ENCODE data around the gene PLEKHA7. TPM values are rescaled to one million over a fixed set of nuclear protein-coding genes. Genes with fewer than 3 reads are reported as not detected.

PLEKHA7 gene
- total and polyA plus RNA-seq, 2 of the 13 experiments (the other 11 are each of a cell fraction or from before 2014, with no cell fraction given) = 17.5 to 18.7 TPM

GRCh38 chr11:16926883-16927626 is 87.2 kb downstream of the PLEKHA7 start:
- Histone ChIP-seq H3K27me3 (ENCODE audit: control insufficient read depth in 1 of 2, insufficient read depth in 2 of 2, low read length in 2 of 2) (no peaks in the 10 kb centered on the region), H3K36me3 (replicated peaks in 1 of 2; ENCODE audit: control insufficient read depth in 1 of 2, insufficient read depth in 2 of 2, low read length in 2 of 2) (no peaks in the 10 kb centered on the region), H3K4me2 (ENCODE audit: low read depth, low read length) (no peak overlapping the region), H3K4me1 (ENCODE audit: insufficient read depth, low read length) (peaks cover 25% of the 10 kb centered on the region), H3K4me3 (replicated peaks in 1 of 3; ENCODE audit: insufficient read depth in 1 of 3, low read depth in 2 of 3, low read length in 3 of 3) (no peak overlapping the region), H3K9ac (ENCODE audit: insufficient read depth, low read depth, low read length) (no peak overlapping the region), H2AFZ (ENCODE audit: low read length) (no peak overlapping the region), H3K27ac (ENCODE audit: extremely low read length, insufficient read depth, low read length) (no peak overlapping the region), H3K9me3 (ENCODE audit: low read length) (no peaks in the 10 kb centered on the region), H3K79me2 (ENCODE audit: insufficient read depth, low read length) (peaks cover 6% of the 10 kb centered on the region), H4K20me1 (ENCODE audit: insufficient read depth, low read length) (peaks cover 42% of the 10 kb centered on the region)
- WGBS (ENCODE audit: low lambda C conversion rate) = 95% methylated on average over 9 of the region's 9 CpGs
- FAIRE-seq (no peak), DNase-seq (ENCODE audit: low spot score) (no peak), ATAC-seq (no peak)
- TF ChIP-seq PAX8 (CRISPR knock-in tag; IDR thresholded peaks at IDR 0.05; ENCODE audit: borderline replicate concordance) (no peak), ZNF737 (CRISPR knock-in tag; IDR thresholded peaks at IDR 0.05; ENCODE audit: borderline replicate concordance) (no peak), ZFX (CRISPR knock-in tag; IDR thresholded peaks at IDR 0.05; ENCODE audit: low read depth) (no peak), KLF16 (CRISPR knock-in tag; IDR thresholded peaks at IDR 0.05) (no peak), ZBTB25 (CRISPR knock-in tag; IDR thresholded peaks at IDR 0.05) (no peak), SAP130 (CRISPR knock-in tag; IDR thresholded peaks at IDR 0.05; ENCODE audit: low read depth) (no peak), ZNF414 (CRISPR knock-in tag; IDR thresholded peaks at IDR 0.05) (no peak), NFYB (CRISPR knock-in tag; IDR thresholded peaks at IDR 0.05) (no peak), PHF20 (CRISPR knock-in tag; IDR thresholded peaks at IDR 0.05) (no peak), KDM4B (CRISPR knock-in tag; IDR thresholded peaks at IDR 0.05) (no peak), ZNF83 (CRISPR knock-in tag; IDR thresholded peaks at IDR 0.05; ENCODE audit: borderline replicate concordance) (no peak), REL (CRISPR knock-in tag; conservative IDR thresholded peaks at IDR 0.05) (no peak), SNAPC4 (CRISPR knock-in tag; IDR thresholded peaks at IDR 0.05) (no peak), TBX2 (CRISPR knock-in tag; IDR thresholded peaks at IDR 0.05; ENCODE audit: borderline replicate concordance) (no peak), RBM22 (optimal IDR thresholded peaks at IDR 0.05; ENCODE audit: low read length) (no peak), GZF1 (CRISPR knock-in tag; IDR thresholded peaks at IDR 0.05) (no peak)
- in situ Hi-C loops (cut with HindIII; ENCODE audit: extremely low pct_ligation_motif_present, low pct_unique_long_range_greater_than_20kb) = no loop called here
- ChIA-PET POLR2A (no interaction called here), CTCF (ENCODE audit: low intra/inter-chr PET ratio, low total read pairs) (no interaction called here)
- no TSS peak for BruUV-seq (replicated peaks)
- intact Hi-C loops (cut with micrococcal nuclease; ENCODE audit: unreplicated experiment) = loop anchor here (10.0 kb wide), 1 partner anchor 142 kb away; no protein-coding TSS in a partner anchor
